Smooth muscle cell (in vitro differentiated cells): ENCODE data around the gene RBM6. TPM values are rescaled to one million over a fixed set of nuclear protein-coding genes. Genes with fewer than 3 reads are reported as not detected.

Source experiments
- DNase-seq: peaks from one replicate; lab custom pipeline; 2025; ENCODE audit not compliant: unreplicated experiment; lab: John Stamatoyannopoulos, UW
- H2AFZ ChIP-seq: fragments of 200-600 bp; sonication (generic); 2 replicates; pipeline ENCODE4 v1.6.0; 2016; ENCODE audit warnings: antibody characterized with exemption, low read depth, mild to moderate bottlenecking
- H3F3A ChIP-seq: fragments of 200-600 bp; sonication (generic); 2 replicates; pipeline ENCODE4 v1.6.0; 2017; ENCODE audit warnings: antibody characterized with exemption, low read depth
- H3K27ac ChIP-seq: fragments of 200-600 bp; sonication (generic); 2 replicates; pipeline ENCODE4 v1.5.1; 2016; ENCODE audit warnings: low read depth, mild to moderate bottlenecking
- H3K27me3 ChIP-seq: fragments of 200-600 bp; sonication (generic); 2 replicates; pipeline ENCODE4 v1.6.1; 2016; ENCODE audit warnings: low read depth, mild to moderate bottlenecking
- H3K36me3 ChIP-seq: fragments of 200-600 bp; sonication (generic); 2 replicates; pipeline ENCODE4 v1.5.1; 2016; ENCODE audit warnings: low read depth
- H3K4me1 ChIP-seq: fragments of 200-600 bp; sonication (generic); 2 replicates; pipeline ENCODE4 v1.5.1; 2016; ENCODE audit warnings: low read depth
- H3K4me2 ChIP-seq: fragments of 200-600 bp; sonication (generic); 2 replicates; pipeline ENCODE4 v1.6.0; 2016; ENCODE audit warnings: mild to moderate bottlenecking
- H3K4me3 ChIP-seq: fragments of 200-600 bp; sonication (generic); 2 replicates; pipeline ENCODE4 v1.5.1; 2016; ENCODE audit warnings: mild to moderate bottlenecking
- H3K79me2 ChIP-seq: fragments of 200-600 bp; sonication (generic); 2 replicates; pipeline ENCODE4 v1.6.0; 2016; ENCODE audit warnings: low read depth, mild to moderate bottlenecking
- H3K9ac ChIP-seq: fragments of 200-600 bp; sonication (generic); 2 replicates; pipeline ENCODE4 v1.6.0; 2016; ENCODE audit warnings: low read depth
- H3K9me3 ChIP-seq: fragments of 200-600 bp; sonication (generic); replicated peaks from 2 replicates; pipeline ENCODE4 v1.5.1; 2016; ENCODE audit warnings: low read depth
- H4K20me1 ChIP-seq: fragments of 200-600 bp; sonication (generic); 2 replicates; pipeline ENCODE4 v1.6.0; 2016; ENCODE audit warnings: low read depth
- CTCF ChIP-seq: fragments of 200-600 bp; sonication (generic); IDR thresholded peaks from 2 replicates; pipeline ENCODE4 v1.5.1; 2017; ENCODE audit warnings: borderline replicate concordance, mild to moderate bottlenecking, antibody characterized with exemption; ENCODE audit not compliant: insufficient read depth, poor library complexity, severe bottlenecking
- WGBS: methylation state at CpG from one replicate; pipeline ENCODE4 v1.1.7; 2016; ENCODE audit warnings: low lambda C conversion rate; 5-methylcytosine and 5-hydroxymethylcytosine counted together
- polyA plus RNA-seq: library from polyadenylated mRNA; unstranded; fragments of >200 nt; fragmentation: Nextera tagmentation; extraction: Ambion mirVana; gene quantifications from 2 replicates; pipeline ENCODE4 v1.2.1, GENCODE V29; 2016
- total RNA-seq: library from RNA; depleted of rRNA; stranded (reverse); fragments of >200 nt; gene quantifications from 2 replicates; pipeline ENCODE4 v1.2.3, GENCODE V29; 2014

RBM6 gene
- total and polyA plus RNA-seq, 2 experiments from 2014 or later: 41.7 to 45.6 TPM

GRCh38 chr3:50088725-50089608 is 149.0 kb downstream of the RBM6 start, which contains the start of gene RBM5:
TSS of gene RBM5 (plus strand) at chr3:50088919. CDS start at chr3:50090435, 1,516 bp downstream.
- Histone ChIP-seq H3K9me3 (no peaks in the 10 kb centered on the region), H3K4me2 (peak within 1 kb of the TSS; percentile 90), H3K79me2 (peaks cover 46% of the 10 kb centered on the region), H3K4me3 (peak within 1 kb of the TSS; percentile 73), H2AFZ (peak within 1 kb of the TSS; percentile 91), H3K9ac (peak within 1 kb of the TSS; percentile 99), H3K27me3 (no peaks in the 10 kb centered on the region), H3K36me3 (peaks cover 13% of the 10 kb centered on the region), H3F3A (no peaks in the 10 kb centered on the region), H3K4me1 (peaks cover 11% of the 10 kb centered on the region), H4K20me1 (peaks cover 44% of the 10 kb centered on the region), H3K27ac (peak within 1 kb of the TSS; percentile 81)
- under 1% methylated on average over 58 of the region's 61 CpGs for WGBS
- DNase-seq: peak; percentile 59
- TF ChIP-seq CTCF: no peak

- Histone ChIP-seq H3K9me3 (no peaks in the 10 kb centered on the region), H3K79me2 (peaks cover 52% of the 10 kb centered on the region), H3K9ac (peak overlapping the region; percentile 99), H4K20me1 (peaks cover 50% of the 10 kb centered on the region), H3K27ac (peak overlapping the region; percentile 81), H3K36me3 (peaks cover 18% of the 10 kb centered on the region), H3K4me1 (peaks cover 11% of the 10 kb centered on the region), H3K4me2 (peak overlapping the region; percentile 90), H2AFZ (no peak overlapping the region), H3K27me3 (no peaks in the 10 kb centered on the region), H3F3A (no peaks in the 10 kb centered on the region), H3K4me3 (peak overlapping the region; percentile 73)
- DNase-seq: peak; percentile 8
- 4% methylated on average over 16 of the region's 16 CpGs for WGBS
- TF ChIP-seq CTCF: no peak
These were observed 149.6 kb downstream of the RBM6 start for GRCh38 chr3:50089609-50089945.

- no peak for DNase-seq
- H3K27ac ChIP-seq: peak overlapping the region; percentile 10
- peaks cover 31% of the 10 kb centered on the region for H3K36me3 ChIP-seq
- no peaks in the 10 kb centered on the region for H3F3A ChIP-seq
- H3K4me2 ChIP-seq: peak overlapping the region; percentile 90
- H3K4me3 ChIP-seq: peak overlapping the region; percentile 73
- TF ChIP-seq CTCF: no peak
- peaks cover 11% of the 10 kb centered on the region for H3K4me1 ChIP-seq
- H3K9me3 ChIP-seq: no peaks in the 10 kb centered on the region
- peak overlapping the region; percentile 99 for H3K9ac ChIP-seq
- peaks cover 64% of the 10 kb centered on the region for H3K79me2 ChIP-seq
- H4K20me1 ChIP-seq: peaks cover 64% of the 10 kb centered on the region
- no peak overlapping the region for H2AFZ ChIP-seq
- H3K27me3 ChIP-seq: no peaks in the 10 kb centered on the region
These were observed 151.0 kb downstream of the RBM6 start for GRCh38 chr3:50090984-50091383.
